Suppressor macrophage treated with lipopolysaccharide for 1 hour (primary cell): ENCODE data around the gene BEND3.
"Not testable (repeated sequence)": the region's sequence is repeated elsewhere in the genome, so short reads cannot be mapped to it uniquely, and the experiment has no call there.

Source experiments
- DNase-seq, 3 donors: peaks; one replicate each; pipeline ENCODE4 v3.0.0-alpha.2; 2020 to 2022

The BEND3 gene

GRCh38 chr6:107114926-107115694, at the start of gene BEND3:
BEND3 (minus strand) TSS chr6:107115515; CDS start chr6:107099285, 16,230 bp downstream.
- DNase-seq, result peak; percentile 48 to 71 (median 62)

GRCh38 chr6:107164299-107164698, 49.0 kb upstream of the BEND3 start:
- not testable (repeated sequence) for DNase-seq

GRCh38 chr6:107161521-107161920, 46.2 kb upstream of the BEND3 start:
- no peak for DNase-seq

GRCh38 chr6:107156617-107157016, 41.3 kb upstream of the BEND3 start:
- no peak for DNase-seq

- no peak for DNase-seq
These were observed 39.5 kb upstream of the BEND3 start for GRCh38 chr6:107154801-107155160.

- no peak for DNase-seq
These were observed 39.0 kb upstream of the BEND3 start for GRCh38 chr6:107154131-107154800.

GRCh38 chr6:107152638-107153430, 37.5 kb upstream of the BEND3 start:
- DNase-seq, result no peak

GRCh38 chr6:107144666-107145065, 29.4 kb upstream of the BEND3 start:
- no peak for DNase-seq

GRCh38 chr6:107144014-107144413, 28.7 kb upstream of the BEND3 start:
- DNase-seq, result no peak

- DNase-seq, result no peak
These were observed 25.3 kb upstream of the BEND3 start for GRCh38 chr6:107140581-107140980.

- not testable (repeated sequence) for DNase-seq
These were observed 21.0 kb upstream of the BEND3 start for GRCh38 chr6:107136324-107136723.

GRCh38 chr6:107135048-107135680, 19.8 kb upstream of the BEND3 start:
- not testable (repeated sequence) for DNase-seq

- DNase-seq, result peak in 2 of 3 donors; percentile 17 to 26
These were observed 17.1 kb upstream of the BEND3 start for GRCh38 chr6:107132330-107132954.

GRCh38 chr6:107129370-107129925, 14.1 kb upstream of the BEND3 start:
- DNase-seq, result no peak

- DNase-seq, result no peak
These were observed 13.3 kb upstream of the BEND3 start for GRCh38 chr6:107128577-107128976.

- DNase-seq, result no peak
These were observed 12.9 kb upstream of the BEND3 start for GRCh38 chr6:107128175-107128574.

GRCh38 chr6:107125771-107126170, 10.5 kb upstream of the BEND3 start:
- no peak for DNase-seq

- DNase-seq, result peak; percentile 42 to 63 (median 43)
These were observed 9.6 kb upstream of the BEND3 start for GRCh38 chr6:107124934-107125348.

- DNase-seq, result no peak
These were observed 8.2 kb upstream of the BEND3 start for GRCh38 chr6:107123501-107123900.

- DNase-seq, result no peak
These were observed 7.4 kb upstream of the BEND3 start for GRCh38 chr6:107122748-107123147.

- DNase-seq, result no peak
These were observed 6.7 kb upstream of the BEND3 start for GRCh38 chr6:107121964-107122495.

- DNase-seq, result no peak
These were observed 6.0 kb upstream of the BEND3 start for GRCh38 chr6:107121266-107121665.
